Small intestine (tissue), 7 donors: ENCODE results near the gene IGF1R. TPM values are rescaled to one million over a fixed set of nuclear protein-coding genes. Genes with fewer than 3 reads are reported as not detected.

Experiments used
- DNase-seq, 2 donors: peaks; one replicate each; pipeline versions ENCODE4 v3.0.0 to v3.0.0-alpha.2; 2013
- FAIRE-seq: peaks from 2 replicates; lab custom pipeline; 2012; peaks lifted over from hg19 to GRCh38; lab: Jason Lieb, UNC
- H3K27ac ChIP-seq, 3 donors: one replicate each; pipeline ENCODE4 v1.5.1; 2013; ENCODE audit warnings: low read length in 2 of 3, mild to moderate bottlenecking in 2 of 3, control low read depth in 1 of 3, inconsistent platforms in 1 of 3, low read depth in 1 of 3, moderate library complexity in 1 of 3
- H3K27me3 ChIP-seq, 3 donors: one replicate each; pipeline ENCODE4 v1.6.1; 2013; ENCODE audit warnings: low read length in 3 of 3, inconsistent platforms in 1 of 3; ENCODE audit not compliant: control insufficient read depth in 3 of 3, insufficient read depth in 3 of 3
- H3K36me3 ChIP-seq, 3 donors: one replicate each; pipeline ENCODE4 v1.6.1; 2013; ENCODE audit warnings: low read length in 3 of 3, inconsistent platforms in 1 of 3, low read depth in 1 of 3, mild to moderate bottlenecking in 1 of 3, moderate library complexity in 1 of 3; ENCODE audit not compliant: control insufficient read depth in 3 of 3, insufficient read depth in 2 of 3
- H3K4me1 ChIP-seq, 3 donors: one replicate each; pipeline ENCODE4 v1.6.1; 2013; ENCODE audit warnings: low read length in 2 of 3, inconsistent platforms in 1 of 3, low read depth in 1 of 3, mild to moderate bottlenecking in 1 of 3, moderate library complexity in 1 of 3; ENCODE audit not compliant: control insufficient read depth in 3 of 3, insufficient read depth in 2 of 3
- H3K4me3 ChIP-seq, 3 donors: one replicate each; pipeline ENCODE4 v1.5.1; 2013; ENCODE audit warnings: low read length in 3 of 3, control low read depth in 1 of 3, inconsistent platforms in 1 of 3, low read depth in 1 of 3, mild to moderate bottlenecking in 1 of 3, moderate library complexity in 1 of 3
- H3K9me3 ChIP-seq, 2 donors: one replicate each; pipeline ENCODE4 v1.6.1; 2013; ENCODE audit warnings: low read depth in 1 of 2, low read length in 1 of 2; ENCODE audit not compliant: control insufficient read depth in 2 of 2, insufficient read depth in 1 of 2
- WGBS, 3 donors: extraction: QIAGEN DNeasy Blood & Tissue Kit; methylation state at CpG; one replicate each; pipeline ENCODE4 v1.1.7; 2013; 5-methylcytosine and 5-hydroxymethylcytosine counted together
- polyA plus RNA-seq, 4 donors: library from polyadenylated mRNA; stranded (reverse) in 3 of 4; unstranded in 1 of 4; fragments of 200-250 nt in 3 of 4; fragments of 120-200 nt in 1 of 4; gene quantifications; one replicate each; pipeline versions ENCODE4 v1.2.1 to v1.2.3, GENCODE V29; 2013
- donor health status: healthy with polysubstance abuse.
- donor health status: control.
- donor health status: control.
- donor health status: Bipolar disorder and iron deficiency.
- donor health status: healthy.

Gene IGF1R
- polyA plus RNA-seq, 4 donors = 0.54 to 27.9 (median 3.8) TPM

DNA sequence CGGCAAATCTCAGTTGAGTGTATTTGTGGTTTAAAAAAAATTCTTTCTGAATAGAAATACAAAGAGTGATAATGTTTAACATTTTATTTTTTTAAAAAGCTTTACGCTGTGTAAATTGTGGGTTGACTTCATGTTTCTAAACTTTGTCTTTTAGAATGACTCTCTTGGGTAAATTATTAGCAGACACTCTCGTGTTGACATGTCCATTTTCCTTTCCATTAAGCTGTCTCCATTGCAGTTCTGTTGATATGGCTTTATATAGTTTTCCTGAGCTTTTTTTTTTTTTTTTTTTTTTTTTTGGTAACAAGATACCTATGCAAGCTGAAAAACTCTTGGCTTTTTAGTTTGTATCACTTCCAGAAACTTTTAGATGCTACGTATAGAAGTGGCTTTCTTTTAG lies 92.6 kb downstream of the IGF1R start:
- H3K27me3 ChIP-seq = no peaks in the 10 kb centered on the region
- DNase-seq = no peak
- WGBS, 3 donors = 80 to 82% (median 81%) methylated on average over 4 of the region's 4 CpGs
- no peak overlapping the region for H3K27ac ChIP-seq
- no peaks in the 10 kb centered on the region for H3K36me3 ChIP-seq
- peaks cover 2 to 22% (median 13%) of the 10 kb centered on the region in 3 donors for H3K4me1 ChIP-seq
- H3K4me3 ChIP-seq = no peak overlapping the region
- peaks cover 0 to 5% of the 10 kb centered on the region in 2 donors for H3K9me3 ChIP-seq
- FAIRE-seq = no peak

DNA sequence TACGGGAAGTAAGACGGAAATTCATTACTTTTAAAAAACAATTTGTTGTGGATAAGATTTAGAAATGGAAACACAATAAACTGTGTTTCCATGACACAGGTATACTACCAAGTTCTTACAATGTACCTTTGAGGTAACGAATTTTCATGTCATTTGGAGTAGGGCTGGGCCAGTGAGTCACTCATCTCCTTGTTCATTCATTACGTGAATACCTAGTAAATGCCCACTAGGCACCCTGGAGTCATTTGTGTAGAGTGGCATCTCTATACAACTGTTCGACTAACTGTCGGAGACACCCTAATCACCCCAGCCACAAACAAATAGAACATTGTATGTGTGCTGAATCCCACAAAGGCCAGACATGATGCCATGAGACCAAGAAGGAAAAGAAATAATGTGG lies 94.8 kb downstream of the IGF1R start:
- WGBS, 3 donors = 74 to 83% (median 83%) methylated on average over 6 of the region's 6 CpGs
- Histone ChIP-seq H3K27me3 (no peaks in the 10 kb centered on the region), H3K4me3 (no peak overlapping the region), H3K9me3 (peaks cover 0 to 5% of the 10 kb centered on the region in 2 donors), H3K4me1 (peaks cover 2 to 31% (median 15%) of the 10 kb centered on the region in 3 donors), H3K27ac (no peak overlapping the region), H3K36me3 (no peaks in the 10 kb centered on the region)
- no peak for DNase-seq
- FAIRE-seq = no peak

DNA sequence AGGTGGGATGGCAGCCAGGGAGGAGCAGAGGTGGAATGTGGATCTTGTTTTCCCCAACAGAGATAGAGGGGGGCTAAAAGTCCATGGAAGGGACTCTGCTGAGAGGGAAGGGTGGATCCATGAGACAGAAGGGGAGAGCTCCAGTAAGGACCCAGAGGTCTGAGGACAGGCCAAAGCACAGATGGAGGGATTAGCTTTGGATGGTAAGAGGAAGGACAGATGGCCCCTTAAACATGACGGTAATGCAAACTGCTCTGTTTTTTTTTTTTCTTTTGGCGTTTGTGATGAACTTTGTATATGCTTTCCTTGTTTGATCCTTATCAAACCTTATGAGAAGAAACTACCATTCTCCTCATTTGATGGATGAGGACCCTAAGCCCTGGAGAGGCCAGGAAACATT lies 96.2 kb downstream of the IGF1R start:
- H3K9me3 ChIP-seq = no peaks in the 10 kb centered on the region
- H3K4me3 ChIP-seq = no peak overlapping the region
- H3K27ac ChIP-seq = peak overlapping the region in 1 of 3 donors; percentile 83
- 25 to 49% (median 40%) methylated on average over 2 of the region's 2 CpGs for WGBS, 3 donors
- H3K36me3 ChIP-seq = no peaks in the 10 kb centered on the region
- no peaks in the 10 kb centered on the region for H3K27me3 ChIP-seq
- DNase-seq (no peak), FAIRE-seq (no peak)
- peaks cover 2 to 31% (median 15%) of the 10 kb centered on the region in 3 donors for H3K4me1 ChIP-seq

DNA sequence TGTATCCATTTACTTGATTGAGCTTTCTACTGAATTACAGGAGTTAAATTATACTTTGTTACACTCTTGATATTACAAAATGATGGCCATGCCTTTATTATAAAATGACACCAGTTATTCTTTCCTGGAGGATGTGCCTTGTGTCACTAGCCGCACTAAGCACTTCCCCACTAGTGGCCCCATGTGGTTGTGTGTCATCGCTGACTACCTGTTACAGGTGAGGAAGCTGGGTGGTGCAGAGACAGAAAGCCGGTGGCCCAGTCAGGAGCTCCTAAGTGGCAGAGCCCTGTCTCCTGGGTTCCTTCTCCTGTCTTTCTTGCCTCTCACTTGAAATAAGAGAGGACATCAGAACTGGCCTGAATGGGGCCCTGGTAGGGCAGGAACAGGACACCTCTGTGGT lies 96.8 kb downstream of the IGF1R start:
- Histone ChIP-seq H3K36me3 (no peaks in the 10 kb centered on the region), H3K9me3 (no peaks in the 10 kb centered on the region), H3K27me3 (no peaks in the 10 kb centered on the region), H3K27ac (peak overlapping the region; percentile 6 to 83 (median 76)), H3K4me1 (peaks cover 2 to 31% (median 15%) of the 10 kb centered on the region in 3 donors), H3K4me3 (no peak overlapping the region)
- DNase-seq (peak; percentile 63 to 76), FAIRE-seq (no peak)
- 10 to 62% (median 40%) methylated on average over 3 of the region's 3 CpGs for WGBS, 3 donors

DNA sequence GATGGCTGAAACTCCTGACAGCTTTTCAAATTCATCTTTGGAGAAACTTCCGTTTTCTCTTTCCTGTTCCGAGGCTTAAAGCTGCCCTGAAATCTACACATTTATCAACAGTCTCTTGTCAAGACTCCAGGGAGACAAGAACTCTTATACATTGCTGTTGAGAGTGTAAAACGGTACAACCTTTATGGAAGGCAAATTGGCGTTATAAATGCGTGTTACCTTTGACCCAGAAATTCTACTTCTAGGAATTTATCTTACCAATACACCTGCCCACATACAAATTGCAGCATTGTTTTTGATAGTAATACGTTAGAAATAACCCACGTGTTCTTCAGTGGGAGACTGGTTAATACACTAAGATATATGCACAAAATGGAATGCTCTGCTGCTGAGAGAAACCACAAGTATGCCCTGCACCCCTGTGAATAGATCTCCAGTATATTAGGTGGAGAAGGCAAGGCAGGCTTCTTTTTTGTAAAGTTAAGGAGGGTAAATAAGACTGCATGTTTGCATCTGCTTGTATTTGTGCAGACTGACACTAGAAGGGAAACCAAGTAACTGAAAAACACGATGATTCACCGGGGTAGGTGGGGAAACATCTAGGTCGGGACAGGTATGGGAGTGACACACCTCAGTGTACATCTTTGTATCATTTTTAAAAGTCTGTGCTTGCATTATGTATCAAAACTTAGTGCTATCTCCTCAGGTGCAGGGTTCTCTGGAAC lies 97.5 kb downstream of the IGF1R start:
- WGBS, 3 donors = 15 to 46% (median 24%) methylated on average over 10 of the region's 10 CpGs

DNA sequence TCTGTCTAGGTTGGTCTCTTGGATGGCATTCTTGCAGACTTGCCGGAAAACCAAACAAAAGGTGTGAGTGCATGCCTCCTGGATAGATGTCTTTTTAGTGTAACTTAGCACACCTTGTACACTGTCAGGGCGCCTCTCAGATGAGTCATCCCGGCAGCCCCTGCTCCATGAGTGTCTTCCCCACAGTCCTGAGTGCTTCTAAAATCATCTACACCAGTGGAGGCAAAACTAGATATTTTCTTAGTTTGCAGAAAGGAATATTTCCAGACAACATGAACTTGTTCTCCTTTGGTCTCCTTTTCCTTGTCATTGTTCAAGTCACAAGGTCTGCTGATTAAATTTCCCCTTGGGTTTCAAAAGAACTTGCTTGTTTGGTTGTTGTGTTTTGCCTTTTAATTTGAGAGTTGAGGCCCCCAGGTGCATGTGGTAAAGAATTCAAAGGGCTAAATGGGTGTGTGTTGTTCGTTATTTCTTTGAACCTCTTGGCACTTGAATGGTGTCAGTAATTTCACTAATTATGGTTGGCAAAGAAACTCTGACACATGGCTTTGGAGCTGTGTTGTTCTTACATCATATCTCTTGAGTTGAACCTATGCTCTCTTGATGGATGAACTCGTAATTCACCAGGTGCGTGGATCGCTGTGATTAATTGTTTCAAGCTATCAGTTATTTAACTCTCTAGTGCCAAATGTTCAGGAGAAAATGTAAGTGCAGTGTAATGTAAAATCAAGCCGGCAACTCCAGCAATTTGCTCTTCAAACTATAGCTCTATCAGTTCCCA lies 98.2 kb downstream of the IGF1R start:
- H3K4me1 ChIP-seq = peaks cover 2 to 31% (median 13%) of the 10 kb centered on the region in 3 donors

More for the DNA sequence above, 97.5 kb downstream of the IGF1R start:
- FAIRE-seq (peak; percentile 19), DNase-seq (peak; percentile 77 to 82)
- no peaks in the 10 kb centered on the region for H3K27me3 ChIP-seq
- no peaks in the 10 kb centered on the region for H3K36me3 ChIP-seq
- peaks cover 2 to 31% (median 15%) of the 10 kb centered on the region in 3 donors for H3K4me1 ChIP-seq
- no peaks in the 10 kb centered on the region for H3K9me3 ChIP-seq
- peak overlapping the region in 2 of 3 donors; percentile 76 to 83 for H3K27ac ChIP-seq
- no peak overlapping the region for H3K4me3 ChIP-seq

DNA sequence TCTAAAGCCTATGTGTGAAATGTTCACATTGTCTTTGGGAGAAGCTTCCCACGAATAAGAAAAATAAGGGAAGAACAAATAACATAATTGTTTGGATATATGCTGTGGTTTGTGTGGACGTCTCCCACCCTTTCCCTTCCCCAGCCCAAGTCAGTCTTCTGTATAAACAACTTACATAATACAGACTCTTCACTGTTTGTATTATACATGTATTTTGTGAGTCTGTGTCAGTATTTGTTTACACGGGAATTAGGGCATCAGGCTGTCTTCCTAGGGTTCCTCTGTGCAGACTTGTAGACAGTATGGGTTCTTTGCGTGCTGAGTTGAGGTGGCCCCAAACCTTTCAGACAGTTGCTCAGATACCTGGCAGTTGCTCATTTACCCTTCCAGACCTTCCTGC lies 103.4 kb downstream of the IGF1R start:
- WGBS, 3 donors = 67 to 77% (median 74%) methylated on average over 4 of the region's 4 CpGs
- Histone ChIP-seq H3K36me3 (no peaks in the 10 kb centered on the region), H3K4me3 (no peak overlapping the region), H3K9me3 (no peaks in the 10 kb centered on the region), H3K27ac (no peak overlapping the region), H3K27me3 (no peaks in the 10 kb centered on the region), H3K4me1 (peaks cover 0 to under 1% (median 0%) of the 10 kb centered on the region in 3 donors)
- DNase-seq (no peak), FAIRE-seq (no peak)

More for the DNA sequence above, 98.2 kb downstream of the IGF1R start:
- DNase-seq = peak; percentile 59 to 77
- H3K9me3 ChIP-seq = no peaks in the 10 kb centered on the region
- H3K27ac ChIP-seq = peak overlapping the region in 1 of 3 donors; percentile 83
- no peaks in the 10 kb centered on the region for H3K36me3 ChIP-seq
- 14 to 59% (median 31%) methylated on average over 8 of the region's 8 CpGs for WGBS, 3 donors
- no peaks in the 10 kb centered on the region for H3K27me3 ChIP-seq
- FAIRE-seq = no peak
- no peak overlapping the region for H3K4me3 ChIP-seq
